ENCODE results near the gene CT45A6.
"Not testable (repeated sequence)": the region's sequence is repeated elsewhere in the genome, so short reads cannot be mapped to it uniquely, and the experiment has no call there.

DNA sequence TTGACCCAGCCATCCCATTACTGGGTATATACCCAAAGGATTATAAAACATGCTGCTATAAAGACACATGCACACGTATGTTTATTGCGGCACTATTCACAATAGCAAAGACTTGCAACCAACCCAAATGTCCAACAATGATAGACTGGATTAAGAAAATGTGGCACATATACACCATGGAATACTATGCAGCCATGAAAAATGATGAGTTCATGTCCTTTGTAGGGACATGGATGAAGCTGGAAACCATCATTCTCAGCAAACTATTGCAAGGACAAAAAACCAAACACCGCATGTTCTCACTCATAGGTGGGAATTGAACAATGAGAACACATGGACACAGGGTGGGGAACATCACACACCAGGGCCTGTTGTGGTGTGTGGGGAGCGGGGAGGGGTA lies 57.8 kb downstream of the CT45A6 start:
- TF ChIP-seq, protein P1, sequence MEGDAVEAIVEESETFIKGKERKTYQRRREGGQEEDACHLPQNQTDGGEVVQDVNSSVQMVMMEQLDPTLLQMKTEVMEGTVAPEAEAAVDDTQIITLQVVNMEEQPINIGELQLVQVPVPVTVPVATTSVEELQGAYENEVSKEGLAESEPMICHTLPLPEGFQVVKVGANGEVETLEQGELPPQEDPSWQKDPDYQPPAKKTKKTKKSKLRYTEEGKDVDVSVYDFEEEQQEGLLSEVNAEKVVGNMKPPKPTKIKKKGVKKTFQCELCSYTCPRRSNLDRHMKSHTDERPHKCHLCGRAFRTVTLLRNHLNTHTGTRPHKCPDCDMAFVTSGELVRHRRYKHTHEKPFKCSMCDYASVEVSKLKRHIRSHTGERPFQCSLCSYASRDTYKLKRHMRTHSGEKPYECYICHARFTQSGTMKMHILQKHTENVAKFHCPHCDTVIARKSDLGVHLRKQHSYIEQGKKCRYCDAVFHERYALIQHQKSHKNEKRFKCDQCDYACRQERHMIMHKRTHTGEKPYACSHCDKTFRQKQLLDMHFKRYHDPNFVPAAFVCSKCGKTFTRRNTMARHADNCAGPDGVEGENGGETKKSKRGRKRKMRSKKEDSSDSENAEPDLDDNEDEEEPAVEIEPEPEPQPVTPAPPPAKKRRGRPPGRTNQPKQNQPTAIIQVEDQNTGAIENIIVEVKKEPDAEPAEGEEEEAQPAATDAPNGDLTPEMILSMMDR (conservative IDR thresholded peaks at IDR 0.05 in 1 of 2, IDR thresholded peaks at IDR 0.05 in 1 of 2; ENCODE audit: low read depth in 1 of 2, low read length in 2 of 2) = not testable (repeated sequence)
- not testable (repeated sequence) for TF ChIP-seq EZH2 (IDR thresholded peaks at IDR 0.05; ENCODE audit: low read length, missing control alignments)
